PC-9 (cell line): Measurements from ENCODE around the gene POU3F3. TPM values are rescaled to one million over a fixed set of nuclear protein-coding genes. Genes with fewer than 3 reads are reported as not detected.

Experiments
- BruUV-seq: library from RNA; stranded (reverse); fragments of 400-500 nt; replicated peaks from 2 replicates; lab custom pipeline; 2021; lab: Mats Ljungman, UMichigan
- CTCF ChIA-PET: fragments of 300-600 bp; sonication (Branson Sonifier 250); formaldehyde crosslinking; loops from one replicate; lab custom pipeline; 2022; ENCODE audit warnings: antibody characterized with exemption; lab: Charles Lee
- POLR2A ChIA-PET: fragments of 300-600 bp; sonication (Branson Sonifier 250); formaldehyde crosslinking; loops from one replicate; lab custom pipeline; 2022; ENCODE audit warnings: antibody characterized with exemption; ENCODE audit not compliant: unreplicated experiment; lab: Charles Lee
- DNase-seq, 2 experiments: peaks; one replicate each; pipeline versions ENCODE4 v3.0.0 to v3.0.0-alpha.2; 2015 to 2022; ENCODE audit warnings: mixed read lengths in 1 of 2
- H2AFZ ChIP-seq: fragments of 200-600 bp; sonication (generic); 2 replicates; pipeline ENCODE4 v1.8.1; 2017; ENCODE audit warnings: antibody characterized with exemption
- H3F3A ChIP-seq: fragments of 200-600 bp; sonication (generic); 2 replicates; pipeline ENCODE4 v1.8.1; 2017; ENCODE audit warnings: antibody characterized with exemption, mild to moderate bottlenecking, low read depth; ENCODE audit not compliant: insufficient read depth
- H3K27ac ChIP-seq: fragments of 200-600 bp; sonication (generic); 2 replicates; pipeline ENCODE4 v1.6.1; 2016; ENCODE audit warnings: mixed run types
- H3K27me3 ChIP-seq: fragments of 200-600 bp; sonication (generic); 2 replicates; pipeline ENCODE4 v1.6.1; 2016; ENCODE audit warnings: low read depth, mixed run types; ENCODE audit not compliant: insufficient read depth
- H3K36me3 ChIP-seq: fragments of 200-600 bp; sonication (generic); 2 replicates; pipeline ENCODE4 v1.6.1; 2016; ENCODE audit warnings: low read depth, mixed run types
- H3K4me1 ChIP-seq: fragments of 200-600 bp; sonication (generic); replicated peaks from 2 replicates; pipeline ENCODE4 v1.6.1; 2016; ENCODE audit warnings: mixed run types; ENCODE audit not compliant: insufficient read depth
- H3K4me2 ChIP-seq: fragments of 200-600 bp; sonication (generic); 2 replicates; pipeline ENCODE4 v1.6.1; 2017; ENCODE audit warnings: mixed run types
- H3K4me3 ChIP-seq: fragments of 200-600 bp; sonication (generic); 2 replicates; pipeline ENCODE4 v1.6.1; 2016; ENCODE audit warnings: mixed run types
- H3K79me2 ChIP-seq: fragments of 200-600 bp; sonication (generic); 2 replicates; pipeline ENCODE4 v1.6.1; 2017; ENCODE audit warnings: low read depth, mixed run types
- H3K9me2 ChIP-seq: fragments of 200-600 bp; sonication (generic); 2 replicates; pipeline ENCODE4 v1.8.1; 2017; ENCODE audit warnings: mild to moderate bottlenecking; ENCODE audit not compliant: insufficient read depth
- H3K9me3 ChIP-seq: fragments of 200-600 bp; sonication (generic); 2 replicates; pipeline ENCODE4 v1.8.1; 2016; ENCODE audit warnings: low read depth; ENCODE audit not compliant: insufficient read depth
- H4K20me1 ChIP-seq: fragments of 200-600 bp; sonication (generic); 2 replicates; pipeline ENCODE4 v1.8.1; 2017; ENCODE audit not compliant: insufficient read depth
- CTCF ChIP-seq: fragments of 200-600 bp; sonication (generic); conservative IDR thresholded peaks from 2 replicates; pipeline ENCODE4 v1.6.1; 2017; ENCODE audit warnings: mixed run types, antibody characterized with exemption, mild to moderate bottlenecking, moderate library complexity
- EZH2 ChIP-seq: fragments of 200-600 bp; sonication (generic); IDR thresholded peaks from 2 replicates; pipeline ENCODE4 v1.8.0; 2017; ENCODE audit warnings: antibody characterized with exemption, low read depth
- intact Hi-C: fragments of 100-400 bp; cut with micrococcal nuclease; formaldehyde crosslinking; loops from one replicate; pipeline ENCODE4 v1.10.0; 2022; ENCODE audit not compliant: unreplicated experiment
- total RNA-seq: library from RNA; stranded (reverse); gene quantifications from 2 replicates; pipeline ENCODE4 v1.2.3, GENCODE V29; 2021

Gene POU3F3
- total RNA-seq, 1 experiment from 2014 or later, result not detected

DNA sequence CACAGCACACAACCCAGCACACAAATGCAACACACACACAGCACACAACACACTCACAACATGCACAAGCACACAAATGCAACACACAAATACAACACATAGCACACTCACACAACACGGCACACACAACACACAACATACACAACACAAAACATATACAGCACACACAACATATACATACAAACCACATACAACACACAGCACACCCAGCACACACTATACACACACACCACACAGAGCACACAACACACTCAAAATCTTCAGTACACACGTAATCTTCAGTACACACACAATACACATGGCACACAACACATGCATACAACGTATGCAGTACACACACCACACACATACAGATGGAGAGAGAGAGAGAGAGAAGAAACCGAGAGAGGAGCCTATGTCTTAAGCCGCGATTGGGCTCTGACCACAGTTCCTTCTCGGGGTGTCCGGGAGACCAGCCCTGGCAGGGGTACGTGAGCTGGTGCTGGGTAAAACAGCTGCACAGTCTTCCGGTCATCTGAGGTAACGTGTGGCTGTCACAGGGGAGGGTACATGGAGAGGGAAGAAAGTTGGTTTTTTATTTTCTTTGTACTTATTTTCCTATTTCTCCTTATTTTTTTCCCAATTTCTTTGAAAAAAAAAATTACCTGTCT is 25.1 kb downstream of the POU3F3 start:
- CTCF ChIA-PET, result no interaction called here
- no peak overlapping the region for H2AFZ ChIP-seq
- no peaks in the 10 kb centered on the region for H3F3A ChIP-seq
- TF ChIP-seq CTCF, result no peak
- no peak for TF ChIP-seq EZH2
- H3K27me3 ChIP-seq, result peaks cover 89% of the 10 kb centered on the region
- H3K27ac ChIP-seq, result no peak overlapping the region
- no peak for DNase-seq
- no peak overlapping the region for H3K4me2 ChIP-seq
- no peaks in the 10 kb centered on the region for H4K20me1 ChIP-seq
- BruUV-seq, result no TSS peak
- H3K4me1 ChIP-seq, result no peaks in the 10 kb centered on the region
- H3K4me3 ChIP-seq, result no peak overlapping the region
- H3K9me2 ChIP-seq, result no peaks in the 10 kb centered on the region
- no peaks in the 10 kb centered on the region for H3K36me3 ChIP-seq
- intact Hi-C loops, result no loop called here
- H3K9me3 ChIP-seq, result no peaks in the 10 kb centered on the region
- H3K79me2 ChIP-seq, result no peaks in the 10 kb centered on the region
- POLR2A ChIA-PET, result no interaction called here

GRCh38 chr2:104880076-104880475 is 26.2 kb downstream of the POU3F3 start:
- TF ChIP-seq EZH2 (no peak), CTCF (no peak)
- intact Hi-C loops, result no loop called here
- Histone ChIP-seq H3K27me3 (peaks cover 94% of the 10 kb centered on the region), H3K9me2 (no peaks in the 10 kb centered on the region), H3K79me2 (no peaks in the 10 kb centered on the region), H2AFZ (no peak overlapping the region), H3F3A (no peaks in the 10 kb centered on the region), H4K20me1 (no peaks in the 10 kb centered on the region), H3K36me3 (no peaks in the 10 kb centered on the region), H3K27ac (no peak overlapping the region), H3K4me1 (no peaks in the 10 kb centered on the region), H3K9me3 (no peaks in the 10 kb centered on the region), H3K4me2 (no peak overlapping the region), H3K4me3 (no peak overlapping the region)
- no TSS peak for BruUV-seq
- ChIA-PET CTCF (no interaction called here), POLR2A (no interaction called here)
- no peak for DNase-seq

DNA sequence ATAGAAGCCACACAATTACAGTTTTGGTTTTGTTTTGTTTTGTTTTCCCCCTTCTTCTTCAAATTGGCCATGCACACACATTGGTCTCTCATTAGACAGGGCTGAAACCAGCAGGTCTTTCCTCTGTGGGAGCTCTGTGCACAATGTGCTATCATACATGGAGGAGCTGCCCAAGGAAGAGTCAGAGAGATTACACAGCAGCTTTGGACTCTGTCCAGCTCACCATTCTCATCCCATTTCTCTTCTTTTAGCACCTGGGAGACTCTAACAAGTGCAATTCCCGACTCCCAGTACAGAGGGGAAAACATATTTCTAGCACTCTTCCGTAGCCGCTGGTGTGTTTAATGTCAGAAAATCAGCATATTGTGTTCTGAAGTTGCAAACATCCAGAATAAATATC is 29.4 kb downstream of the POU3F3 start:
- Histone ChIP-seq H3K4me2 (no peak overlapping the region), H3K4me1 (no peaks in the 10 kb centered on the region), H3K27ac (no peak overlapping the region), H3K79me2 (no peaks in the 10 kb centered on the region), H3K27me3 (peaks cover 91% of the 10 kb centered on the region), H2AFZ (no peak overlapping the region), H3F3A (no peaks in the 10 kb centered on the region), H4K20me1 (no peaks in the 10 kb centered on the region), H3K9me2 (no peaks in the 10 kb centered on the region), H3K9me3 (no peaks in the 10 kb centered on the region), H3K36me3 (no peaks in the 10 kb centered on the region), H3K4me3 (no peak overlapping the region)
- POLR2A ChIA-PET, result no interaction called here
- no peak for TF ChIP-seq CTCF
- CTCF ChIA-PET, result no interaction called here
- intact Hi-C loops, result no loop called here
- no peak for DNase-seq
- BruUV-seq, result no TSS peak
